ENCODE measurements around the gene SNCB. TPM values are rescaled to one million over a fixed set of nuclear protein-coding genes. Genes with fewer than 3 reads are reported as not detected.

Gene SNCB
- total RNA-seq, 4 donors from 2014 or later = not detected

DNA sequence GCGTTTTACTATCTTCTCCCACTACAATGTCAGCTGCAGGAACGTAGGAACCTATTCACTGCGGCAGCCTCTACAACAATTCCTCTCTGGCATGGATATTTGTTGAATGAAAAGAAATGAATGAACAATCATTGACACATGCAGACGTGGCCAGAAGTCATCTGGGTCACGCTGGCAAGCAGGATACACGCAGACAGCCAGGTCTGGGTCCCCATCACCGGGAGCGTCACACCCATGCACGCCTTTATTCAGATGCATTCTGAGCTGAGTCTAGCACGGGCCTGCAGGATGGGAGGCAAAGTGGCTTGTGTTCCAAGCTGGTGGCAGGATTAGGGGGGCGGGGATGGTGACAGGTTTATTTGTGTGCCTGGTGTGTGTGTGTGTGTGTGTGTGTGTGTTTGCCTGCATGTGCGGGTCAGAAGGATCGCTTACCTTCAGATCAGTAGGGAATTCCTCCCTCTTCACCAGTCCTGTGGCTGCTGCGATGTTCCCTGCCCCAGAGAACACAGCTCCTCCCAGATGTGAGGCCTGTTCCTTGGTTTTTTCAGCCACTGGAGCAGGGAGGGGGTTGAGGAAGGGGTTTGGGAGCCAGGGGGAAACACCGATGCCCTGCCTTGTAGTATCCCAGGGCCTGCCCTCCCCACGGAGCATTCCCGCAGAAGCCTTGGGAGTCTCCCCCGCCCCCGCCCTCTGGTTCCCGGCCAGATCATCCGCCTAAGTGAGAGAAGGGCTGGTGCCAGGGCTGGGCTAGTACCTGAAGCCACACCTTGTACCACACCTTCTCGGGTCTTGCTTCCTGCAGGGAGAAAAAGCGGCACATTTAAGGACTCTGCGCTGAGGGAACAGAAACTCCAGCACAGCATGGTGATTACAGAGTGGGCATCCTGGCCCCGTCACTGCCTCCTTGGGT lies 4.1 kb downstream of the SNCB start:
- no peak overlapping the region for H3K27ac ChIP-seq

DNA sequence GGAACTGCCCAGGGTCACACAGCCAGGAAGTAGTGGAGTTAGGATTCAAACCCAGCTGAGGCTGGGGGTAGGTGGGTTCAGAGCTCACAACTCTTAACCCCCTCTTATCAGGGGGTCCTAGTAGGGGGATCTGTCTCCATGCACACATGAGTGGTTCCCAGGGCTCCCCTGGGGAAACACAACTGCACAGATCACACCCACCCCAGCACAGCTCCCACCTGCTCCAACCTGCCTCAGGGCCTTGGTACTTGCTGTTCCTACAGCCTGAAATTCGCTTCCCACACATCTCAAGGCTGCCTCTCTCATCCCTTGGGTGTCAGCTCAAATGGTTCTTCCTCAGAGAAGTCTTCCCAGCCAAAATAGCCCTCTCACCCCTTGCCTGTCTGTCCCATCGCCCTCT lies 4.8 kb downstream of the SNCB start:
- WGBS, 2 donors = 69 to 70% methylated on average over 2 of the region's 2 CpGs
- no peak for DNase-seq (ENCODE audit: low spot score in 2 of 2)
- H3K4me3 ChIP-seq = no peak overlapping the region
- no peaks in the 10 kb centered on the region for H3K36me3 ChIP-seq
- no peaks in the 10 kb centered on the region for H3K9me3 ChIP-seq
- H3K27me3 ChIP-seq = peaks cover 0 to 96% of the 10 kb centered on the region in 2 donors
- no peak for TF ChIP-seq POLR2A (IDR thresholded peaks at IDR 0.05)
- no peak for TF ChIP-seq CTCF (IDR thresholded peaks at IDR 0.05)
- no peak for TF ChIP-seq EP300 (IDR thresholded peaks at IDR 0.05)
- peaks cover 0 to 19% (median 5%) of the 10 kb centered on the region in 4 donors for H3K4me1 ChIP-seq
- no peak overlapping the region for H3K27ac ChIP-seq

More for the DNA sequence above, 4.1 kb downstream of the SNCB start:
- no peak for TF ChIP-seq CTCF (IDR thresholded peaks at IDR 0.05)
- peaks cover 0 to 20% (median 6%) of the 10 kb centered on the region in 4 donors for H3K4me1 ChIP-seq
- WGBS, 2 donors = 44 to 45% methylated on average over 22 to 25 of the region's 25 CpGs
- H3K9me3 ChIP-seq = no peaks in the 10 kb centered on the region
- peaks cover 0 to 96% of the 10 kb centered on the region in 2 donors for H3K27me3 ChIP-seq
- no peak for DNase-seq (ENCODE audit: low spot score in 2 of 2)
- no peaks in the 10 kb centered on the region for H3K36me3 ChIP-seq
- no peak overlapping the region for H3K4me3 ChIP-seq

DNA sequence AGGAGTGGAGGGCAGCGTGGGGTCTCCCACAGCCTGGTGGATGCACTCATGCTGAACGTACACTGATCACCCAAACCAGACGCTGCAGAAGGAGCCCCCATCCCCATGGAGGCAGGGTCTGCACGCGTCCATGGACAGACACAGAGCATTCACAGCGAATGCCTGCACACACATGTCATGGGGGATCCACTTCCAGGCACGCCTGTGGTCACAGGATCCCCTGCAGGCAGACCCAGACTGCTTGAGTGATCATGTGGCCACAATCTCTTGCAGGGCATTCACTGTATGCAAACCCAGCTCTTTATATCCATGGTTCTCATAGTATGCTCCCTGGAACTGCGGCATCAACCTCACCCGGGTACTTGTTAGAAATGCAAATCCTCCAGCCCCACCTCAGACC lies 5.4 kb downstream of the SNCB start:
- Histone ChIP-seq H3K27ac (no peak overlapping the region), H3K36me3 (no peaks in the 10 kb centered on the region), H3K27me3 (peaks cover 0 to 98% of the 10 kb centered on the region in 2 donors), H3K9me3 (no peaks in the 10 kb centered on the region), H3K4me1 (peaks cover 0 to 19% (median 6%) of the 10 kb centered on the region in 4 donors), H3K4me3 (no peak overlapping the region)
- TF ChIP-seq EP300 (IDR thresholded peaks at IDR 0.05) = no peak
- TF ChIP-seq POLR2A (IDR thresholded peaks at IDR 0.05) = no peak
- 42 to 63% methylated on average over 9 of the region's 9 CpGs for WGBS, 2 donors
- DNase-seq (ENCODE audit: low spot score in 2 of 2) = no peak

DNA sequence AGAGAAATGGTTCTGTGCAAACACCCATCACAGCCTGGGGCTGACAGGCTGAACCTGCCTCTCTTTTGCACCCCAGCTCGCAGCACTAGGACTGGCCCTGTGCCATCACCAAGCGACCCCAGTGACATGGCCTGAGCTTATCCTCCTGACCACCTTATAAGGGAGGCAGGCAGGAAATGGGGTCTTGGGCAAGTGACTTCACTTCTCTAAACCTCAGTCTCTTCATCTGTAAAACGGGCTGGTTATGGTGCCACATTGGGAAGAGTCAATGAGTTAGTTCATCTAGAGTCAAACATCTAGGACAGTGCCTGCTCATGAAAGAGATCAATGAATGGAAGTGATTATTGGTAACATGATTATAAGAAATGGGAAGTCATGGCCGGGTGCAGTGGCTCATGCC lies 6.2 kb downstream of the SNCB start:
- 75 to 82% methylated on average over 4 of the region's 4 CpGs for WGBS, 2 donors
- TF ChIP-seq CTCF (IDR thresholded peaks at IDR 0.05) = no peak
- no peak for TF ChIP-seq EP300 (IDR thresholded peaks at IDR 0.05)
- TF ChIP-seq POLR2A (IDR thresholded peaks at IDR 0.05) = no peak
- Histone ChIP-seq H3K9me3 (no peaks in the 10 kb centered on the region), H3K27ac (no peak overlapping the region), H3K4me1 (peaks cover 0 to 19% (median 9%) of the 10 kb centered on the region in 4 donors), H3K4me3 (no peak overlapping the region), H3K36me3 (no peaks in the 10 kb centered on the region), H3K27me3 (peaks cover 0 to 98% of the 10 kb centered on the region in 2 donors)
- DNase-seq (ENCODE audit: low spot score in 2 of 2) = no peak

DNA sequence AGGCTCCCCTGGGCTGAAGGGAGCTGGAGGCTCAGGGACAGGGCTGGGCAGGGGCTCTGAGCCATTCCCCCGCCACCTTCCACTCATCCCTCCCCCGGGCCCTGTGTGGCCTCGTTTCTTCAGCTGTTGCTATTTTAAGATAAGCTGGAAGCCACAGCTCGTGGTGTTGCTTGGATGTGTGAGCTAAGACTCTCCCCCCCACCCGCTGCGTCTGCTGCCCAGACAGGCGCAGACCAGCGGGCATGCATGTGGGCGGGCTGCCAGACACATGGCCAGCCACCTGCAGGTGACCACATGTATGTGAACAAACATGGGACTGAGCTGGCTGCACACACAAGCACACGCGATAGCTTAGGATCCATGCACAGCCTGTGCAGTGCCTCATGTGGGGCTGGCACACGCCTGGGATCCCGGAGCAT lies 8.7 kb downstream of the SNCB start:
- H3K27me3 ChIP-seq = peaks cover 0 to 98% of the 10 kb centered on the region in 2 donors
- DNase-seq (ENCODE audit: low spot score in 2 of 2) = no peak
- H3K27ac ChIP-seq = no peak overlapping the region
- no peak for TF ChIP-seq EP300 (IDR thresholded peaks at IDR 0.05)
- TF ChIP-seq CTCF (IDR thresholded peaks at IDR 0.05) = no peak
- no peak for TF ChIP-seq POLR2A (IDR thresholded peaks at IDR 0.05)
- 64 to 68% methylated on average over 11 to 13 of the region's 13 CpGs for WGBS, 2 donors
- H3K4me3 ChIP-seq = no peak overlapping the region
- peaks cover 0 to 18% (median 10%) of the 10 kb centered on the region in 4 donors for H3K4me1 ChIP-seq
- H3K9me3 ChIP-seq = no peaks in the 10 kb centered on the region
- no peaks in the 10 kb centered on the region for H3K36me3 ChIP-seq
